IMR-90 (cell line): Measurements from ENCODE around the gene DARS1. TPM values are rescaled to one million over a fixed set of nuclear protein-coding genes. Genes with fewer than 3 reads are reported as not detected.

ENCODE experiments used
- ATAC-seq: fragments of 200-7000 bp; cut with Tn5 transposase; 2 replicates; pipeline ENCODE4 v1.9.1; 2020; ENCODE audit warnings: low read depth, mild to moderate bottlenecking, moderate library complexity
- BruUV-seq: library from RNA; stranded (reverse); fragments of 400-500 nt; replicated peaks from 2 replicates; lab custom pipeline; 2021; lab: Mats Ljungman, UMichigan
- CTCF ChIA-PET: fragments of 300-600 bp; formaldehyde crosslinking; extraction: SDS; loops from one replicate; lab custom pipeline; 2021; ENCODE audit warnings: antibody characterized with exemption; lab: Yijun Ruan, JAX
- POLR2A ChIA-PET: fragments of 300-600 bp; sonication (Branson Sonifier 250); formaldehyde crosslinking; loops from one replicate; lab custom pipeline; 2022; ENCODE audit warnings: antibody characterized with exemption; ENCODE audit not compliant: unreplicated experiment; lab: Charles Lee
- DNase-seq: peaks from one replicate; pipeline ENCODE4 v3.0.0; 2013
- H2AFZ ChIP-seq: replicated peaks from 2 replicates; pipeline ENCODE3; 2013; ENCODE audit warnings: low read length, mild to moderate bottlenecking; ENCODE audit not compliant: poor library complexity
- H2AK5ac ChIP-seq: 2 replicates; pipeline ENCODE4 v1.6.1; 2013; ENCODE audit warnings: low read depth, low read length, inconsistent platforms
- H2AK9ac ChIP-seq: replicated peaks from 2 replicates; pipeline ENCODE3; 2013; ENCODE audit warnings: mild to moderate bottlenecking, low read depth, low read length, moderate library complexity; ENCODE audit not compliant: poor library complexity
- H2BK120ac ChIP-seq: 2 replicates; pipeline ENCODE4 v1.6.1; 2013; ENCODE audit warnings: low read depth, low read length, inconsistent platforms
- H2BK15ac ChIP-seq: 3 replicates; pipeline ENCODE4 v1.6.1; 2013; ENCODE audit warnings: low read depth, low read length, inconsistent platforms
- H2BK20ac ChIP-seq: 2 replicates; pipeline ENCODE4 v1.6.1; 2013; ENCODE audit warnings: low read depth, mild to moderate bottlenecking, inconsistent platforms, low read length, moderate library complexity
- H2BK5ac ChIP-seq: 2 replicates; pipeline ENCODE4 v1.6.1; 2013; ENCODE audit warnings: mild to moderate bottlenecking, low read depth, low read length, inconsistent platforms; ENCODE audit not compliant: poor library complexity, severe bottlenecking
- H3K14ac ChIP-seq: replicated peaks from 2 replicates; pipeline ENCODE4 v1.6.1; 2013; ENCODE audit warnings: low read depth, low read length, inconsistent platforms
- H3K18ac ChIP-seq: 2 replicates; pipeline ENCODE4 v1.6.1; 2013; ENCODE audit warnings: low read depth, low read length, control low read depth
- H3K23ac ChIP-seq: 2 replicates; pipeline ENCODE4 v1.6.1; 2013; ENCODE audit warnings: low read depth, low read length, inconsistent platforms
- H3K27ac ChIP-seq: 2 replicates; pipeline ENCODE4 v1.5.1; 2013; ENCODE audit warnings: mild to moderate bottlenecking, control low read depth, low read length; ENCODE audit not compliant: insufficient read depth
- H3K27me3 ChIP-seq: 2 replicates; pipeline ENCODE4 v1.6.1; 2013; ENCODE audit warnings: low read length; ENCODE audit not compliant: control insufficient read depth, insufficient read depth
- H3K36me3 ChIP-seq: 2 replicates; pipeline ENCODE4 v1.6.1; 2013; ENCODE audit warnings: low read length, mixed read lengths; ENCODE audit not compliant: control insufficient read depth, insufficient read depth
- H3K4ac ChIP-seq: 2 replicates; pipeline ENCODE4 v1.6.1; 2013; ENCODE audit warnings: low read depth, low read length, inconsistent platforms
- H3K4me1 ChIP-seq: 2 replicates; pipeline ENCODE4 v1.6.1; 2013; ENCODE audit warnings: low read length, mixed read lengths; ENCODE audit not compliant: control insufficient read depth, insufficient read depth
- H3K4me2 ChIP-seq: 2 replicates; pipeline ENCODE4 v1.6.1; 2013; ENCODE audit warnings: low read depth, mild to moderate bottlenecking, control low read depth, low read length, moderate library complexity
- H3K4me3 ChIP-seq: 2 replicates; pipeline ENCODE4 v1.5.1; 2013; ENCODE audit warnings: low read depth, mild to moderate bottlenecking, control low read depth, low read length, moderate library complexity; ENCODE audit not compliant: insufficient read depth
- H3K56ac ChIP-seq: 2 replicates; pipeline ENCODE4 v1.6.1; 2013; ENCODE audit warnings: low read length, inconsistent platforms; ENCODE audit not compliant: insufficient read depth; ENCODE audit errors: extremely low read depth
- H3K79me1 ChIP-seq, 2 experiments: 2 replicates each; pipeline ENCODE4 v1.6.1; 2013; ENCODE audit warnings: low read length in 2 of 2, inconsistent platforms in 1 of 2, low read depth in 1 of 2
- H3K9ac ChIP-seq: 2 replicates; pipeline ENCODE4 v1.6.1; 2013; ENCODE audit warnings: low read depth, low read length, control low read depth
- H3K9me1 ChIP-seq: 2 replicates; pipeline ENCODE4 v1.6.1; 2013; ENCODE audit warnings: low read length, inconsistent platforms; ENCODE audit not compliant: insufficient read depth
- H3K9me3 ChIP-seq: 2 replicates; pipeline ENCODE4 v1.6.1; 2013; ENCODE audit warnings: low read length; ENCODE audit not compliant: control insufficient read depth, insufficient read depth
- H4K20me1 ChIP-seq: 2 replicates; pipeline ENCODE4 v1.6.1; 2013; ENCODE audit warnings: low read length, inconsistent platforms; ENCODE audit not compliant: insufficient read depth
- H4K5ac ChIP-seq: 2 replicates; pipeline ENCODE4 v1.6.1; 2013; ENCODE audit warnings: mild to moderate bottlenecking, low read depth, low read length, control low read depth
- H4K8ac ChIP-seq, 2 experiments: 2 replicates each; pipeline ENCODE4 v1.6.1; 2013; ENCODE audit warnings: low read depth in 2 of 2, low read length in 2 of 2, control low read depth in 1 of 2, inconsistent platforms in 1 of 2
- H4K91ac ChIP-seq: 2 replicates; pipeline ENCODE4 v1.6.1; 2013; ENCODE audit warnings: low read depth, low read length, inconsistent platforms; ENCODE audit not compliant: insufficient read depth
- BHLHE40 ChIP-seq: fragments of 150-350 bp; IDR thresholded peaks from 2 replicates; pipeline ENCODE4 v1.6.1; 2016; ENCODE audit warnings: mild to moderate bottlenecking, low read depth, low read length
- RAD21 ChIP-seq: IDR thresholded peaks from 2 replicates; pipeline ENCODE4 v1.6.1; 2012; ENCODE audit warnings: low read length, improper control_type of control experiment
- RFX5 ChIP-seq: IDR thresholded peaks from 2 replicates; pipeline ENCODE4 v1.8.0; 2012; ENCODE audit warnings: low read depth, mild to moderate bottlenecking, low read length, moderate library complexity
- SMC3 ChIP-seq: fragments of 150-350 bp; IDR thresholded peaks from 2 replicates; pipeline ENCODE4 v1.6.1; 2016; ENCODE audit warnings: low read depth, mild to moderate bottlenecking, antibody characterized with exemption, low read length, moderate library complexity
- WGBS, 2 experiments: methylation state at CpG; one replicate each; pipeline versions ENCODE4 v1.1.5 to v1.1.7; 2013; ENCODE audit warnings: missing lambda C conversion rate in 2 of 2; ENCODE audit not compliant: insufficient read length in 1 of 2; ENCODE audit errors: extremely low coverage in 2 of 2; 5-methylcytosine and 5-hydroxymethylcytosine counted together
- dilution Hi-C: fragments of 300-500 bp; cut with HindIII; formaldehyde crosslinking; loops from one replicate; pipeline ENCODE4 v1.14.3; 2018; ENCODE audit warnings: low sequenced_read_pairs; ENCODE audit not compliant: unreplicated experiment
- in situ Hi-C: fragments of 300-500 bp; cut with MboI; formaldehyde crosslinking; loops from 3 replicates; pipeline ENCODE4 v1.14.3; 2019; ENCODE audit warnings: low sequenced_read_pairs, inconsistent platforms, mixed read lengths
- intact Hi-C: fragments of 100-400 bp; cut with micrococcal nuclease; formaldehyde crosslinking; loops from 2 replicates; pipeline ENCODE4 v1.10.0; 2022
- polyA plus RNA-seq, 3 experiments: library from polyadenylated mRNA; depleted of rRNA; stranded (reverse); fragments of >200 nt; gene quantifications; 2 replicates each; pipeline ENCODE4 v1.2.3, GENCODE V29; 2012; ENCODE audit warnings: low replicate concordance in 1 of 3
- total RNA-seq: library from RNA; depleted of rRNA; stranded (reverse); fragments of >200 nt; gene quantifications from 2 replicates; pipeline ENCODE4 v1.2.3, GENCODE V29; 2012

The DARS1 gene
- total and polyA plus RNA-seq, 2 of the 4 experiments (the other 2 are of a cell fraction): 56.5 to 66.5 TPM

DNA sequence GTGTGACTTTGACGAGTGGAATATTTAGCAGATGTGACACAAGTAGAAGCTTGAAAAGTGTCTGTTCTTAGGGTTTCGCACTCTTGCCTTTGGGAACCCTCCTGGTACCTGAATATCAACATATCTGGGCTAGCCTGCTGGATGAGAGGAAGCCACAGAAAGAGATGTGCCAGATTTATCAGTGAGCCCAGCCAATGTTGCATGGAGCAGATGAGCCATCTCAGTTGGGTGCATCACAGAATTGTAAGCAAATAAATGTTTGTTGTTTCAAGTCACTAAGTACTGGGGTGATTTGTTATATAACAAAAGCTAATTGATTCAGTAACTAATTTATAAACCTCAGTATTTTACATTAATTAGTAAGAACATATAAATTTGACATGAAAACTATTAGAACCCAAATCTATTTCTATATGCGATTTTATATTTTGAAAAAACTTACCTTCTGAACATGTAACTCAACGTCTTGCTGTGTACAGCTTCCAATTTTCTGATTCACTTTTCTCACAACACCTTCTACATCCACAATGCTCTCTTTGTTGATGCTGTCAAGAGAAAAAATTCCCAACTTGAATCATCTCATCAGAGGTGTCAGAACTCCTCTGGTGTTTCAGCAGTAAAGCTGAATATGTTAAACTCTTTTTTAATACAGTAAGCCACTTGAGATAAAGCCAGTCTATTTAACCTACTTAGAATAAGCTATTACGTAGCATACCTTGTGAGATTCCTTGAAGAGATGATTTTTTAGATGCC is 42.3 kb downstream of the DARS1 start:
- dilution Hi-C loops: no loop called here
- Histone ChIP-seq H2AK9ac (no peak overlapping the region), H4K8ac (no peak overlapping the region), H2BK20ac (no peak overlapping the region), H3K56ac (no peak overlapping the region), H3K9ac (no peak overlapping the region), H3K27me3 (no peaks in the 10 kb centered on the region), H3K9me1 (peaks cover 3% of the 10 kb centered on the region; the same call in 1 of the 2 replicates), H3K27ac (no peak overlapping the region), H3K79me1 (peaks cover 10 to 17% of the 10 kb centered on the region in 2 experiments), H4K5ac (no peak overlapping the region), H4K91ac (no peak overlapping the region), H3K14ac (no peak overlapping the region), H3K4ac (no peak overlapping the region), H3K36me3 (peaks cover 5% of the 10 kb centered on the region), H3K23ac (no peak overlapping the region), H2BK15ac (no peak overlapping the region), H2BK5ac (no peak overlapping the region), H3K9me3 (no peaks in the 10 kb centered on the region), H3K4me3 (no peak overlapping the region), H3K4me1 (no peaks in the 10 kb centered on the region), H3K4me2 (no peak overlapping the region), H4K20me1 (peaks cover 6% of the 10 kb centered on the region; the same call in 1 of the 2 replicates), H2BK120ac (no peak overlapping the region), H2AK5ac (no peak overlapping the region), H2AFZ (no peak overlapping the region), H3K18ac (no peak overlapping the region)
- POLR2A ChIA-PET: no interaction called here
- no TSS peak for BruUV-seq
- no peak for ATAC-seq
- CTCF ChIA-PET: no interaction called here
- intact Hi-C loops: no loop called here
- TF ChIP-seq RAD21 (no peak), RFX5 (no peak), BHLHE40 (no peak), SMC3 (no peak)
- in situ Hi-C loops: no loop called here
- DNase-seq: no peak
- no CpG with 5 or more reads among the region's 5 CpGs for WGBS, 2 experiments
